AG09319 (cell line): Measurements from ENCODE around the gene TRUB2.

Source experiments
- DNase-seq: peaks from one replicate; pipeline ENCODE4 v3.0.0-alpha.2; 2010; ENCODE audit warnings: low read depth; ENCODE audit errors: extremely low read depth
- CTCF ChIP-seq: IDR thresholded peaks from 2 replicates; pipeline ENCODE4 v1.5.1; 2011; ENCODE audit warnings: low read depth, mild to moderate bottlenecking, inconsistent platforms, low read length, moderate library complexity

TRUB2 gene

GRCh38 chr9:128349772-128350171, 27.5 kb upstream of the TRUB2 start:
- no peak for TF ChIP-seq CTCF
- no peak for DNase-seq

- no peak for TF ChIP-seq CTCF
- no peak for DNase-seq
Observed at GRCh38 chr9:128349125-128349524, 26.9 kb upstream of the TRUB2 start.

- no peak for DNase-seq
- no peak for TF ChIP-seq CTCF
Observed at GRCh38 chr9:128344931-128345605, 22.8 kb upstream of the TRUB2 start.

- no peak for TF ChIP-seq CTCF
- no peak for DNase-seq
Observed at GRCh38 chr9:128343855-128344254, 21.6 kb upstream of the TRUB2 start.

DNA sequence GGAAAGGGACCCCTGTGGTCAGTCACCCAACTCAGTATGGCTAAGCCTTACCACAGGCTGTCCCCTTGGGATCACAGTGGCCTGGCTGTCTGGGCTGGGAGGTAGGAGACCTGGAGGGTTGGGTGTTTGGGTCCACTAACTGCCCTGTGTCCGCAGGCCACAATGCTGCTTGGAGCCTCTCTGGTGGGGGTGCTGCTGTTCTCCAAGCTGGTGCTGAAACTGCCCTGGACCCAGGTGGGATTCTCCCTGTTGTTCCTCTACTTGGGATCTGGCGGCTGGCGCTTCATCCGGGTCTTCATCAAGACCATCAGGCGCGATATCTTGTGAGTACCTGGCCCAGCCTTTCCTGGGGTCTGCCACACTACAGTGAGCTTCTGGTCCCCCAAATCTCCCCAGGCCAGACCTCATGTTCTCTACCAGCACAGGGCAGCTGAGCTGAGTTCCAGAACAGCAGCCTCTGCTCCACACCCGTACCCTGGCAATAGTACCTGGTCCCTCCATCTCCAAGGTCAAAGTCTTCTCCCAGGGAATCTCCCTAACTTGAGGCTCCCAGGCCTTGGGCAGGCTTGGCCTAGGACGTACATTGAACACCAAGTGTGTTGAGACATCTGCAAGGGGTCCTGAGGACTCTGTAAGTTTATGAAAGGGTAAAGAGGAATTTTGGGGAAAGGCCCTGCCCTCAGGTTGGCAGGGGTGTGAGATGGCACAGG, 20.9 kb upstream of the TRUB2 start:
- TF ChIP-seq CTCF: no peak
- DNase-seq: no peak

GRCh38 chr9:128341435-128341849, 19.2 kb upstream of the TRUB2 start:
- peak; percentile 69 for TF ChIP-seq CTCF
- no peak for DNase-seq

DNA sequence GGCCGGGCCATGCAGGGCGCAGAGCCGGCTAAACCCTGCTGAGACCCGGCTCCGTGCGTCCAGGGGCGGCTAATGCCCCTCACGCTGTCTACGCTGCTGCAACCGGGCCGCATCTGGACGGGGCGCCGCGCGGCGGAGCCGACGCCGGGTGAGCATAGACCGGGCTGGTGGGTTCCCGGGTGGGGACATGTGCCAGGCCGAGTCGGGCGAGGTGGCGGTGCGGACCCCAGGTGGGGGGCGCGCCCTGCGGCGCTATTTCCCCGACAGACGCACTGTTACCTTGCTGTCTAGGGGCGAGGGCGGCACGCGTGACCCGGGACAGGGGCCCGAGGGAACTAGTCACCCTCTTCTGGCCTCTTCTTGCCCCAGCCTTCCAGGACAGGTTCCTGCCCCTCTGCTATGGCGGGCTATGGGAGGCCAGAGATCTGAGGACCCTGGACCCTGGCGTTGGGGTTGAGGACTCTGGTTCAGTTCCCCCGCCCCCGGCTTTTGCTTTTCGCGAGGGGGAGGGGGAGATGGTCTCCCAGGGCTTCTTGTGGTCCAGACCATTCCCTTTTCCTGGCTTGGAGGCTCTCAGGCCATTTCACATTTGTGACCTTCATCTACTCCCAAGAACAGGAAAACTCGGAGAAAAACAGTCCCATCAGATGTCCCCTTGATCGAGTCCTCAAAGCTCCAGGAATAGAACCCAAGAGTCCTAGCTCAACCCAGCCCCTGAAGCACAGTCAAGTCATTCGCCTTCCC, 18.6 kb upstream of the TRUB2 start:
- DNase-seq: no peak
- TF ChIP-seq CTCF: no peak
